GM23248 (cell line): ENCODE data around the gene HIVEP1.
"Not testable (repeated sequence)": the region's sequence is repeated elsewhere in the genome, so short reads cannot be mapped to it uniquely, and the experiment has no call there.

Source experiments
- EZH2 ChIP-seq: fragments of 200-600 bp; sonication (generic); IDR thresholded peaks from 2 replicates; pipeline ENCODE4 v1.6.1; 2018; ENCODE audit warnings: antibody characterized with exemption, mild to moderate bottlenecking; ENCODE audit not compliant: insufficient read depth, poor library complexity, severe bottlenecking
- EZH2phosphoT487 ChIP-seq: fragments of 200-600 bp; sonication (generic); IDR thresholded peaks from 2 replicates; pipeline ENCODE4 v1.6.1; 2018; ENCODE audit warnings: antibody characterized with exemption, moderate library complexity, mild to moderate bottlenecking, low read depth; ENCODE audit not compliant: insufficient read depth

GRCh38 chr6:12176782-12177181 is 164.7 kb downstream of the HIVEP1 start:
- not testable (repeated sequence) for TF ChIP-seq EZH2phosphoT487, EZH2
